DOHH2 (cell line): ENCODE results near the gene BEST2.

Experiments
- EZH2phosphoT487 ChIP-seq: fragments of 200-600 bp; sonication (generic); IDR thresholded peaks from 2 replicates; pipeline ENCODE4 v1.6.1; 2017; ENCODE audit warnings: borderline replicate concordance, mild to moderate bottlenecking, antibody characterized with exemption, low read length, moderate library complexity, mixed read lengths
- TF ChIP-seq, protein P1 (sequence below): fragments of 200-600 bp; sonication (generic); IDR thresholded peaks from one replicate; pipeline ENCODE4 v1.5.1; 2014; ENCODE audit warnings: antibody characterized with exemption, mild to moderate bottlenecking, low read depth, low read length; ENCODE audit not compliant: poor library complexity, severe bottlenecking

DNA sequence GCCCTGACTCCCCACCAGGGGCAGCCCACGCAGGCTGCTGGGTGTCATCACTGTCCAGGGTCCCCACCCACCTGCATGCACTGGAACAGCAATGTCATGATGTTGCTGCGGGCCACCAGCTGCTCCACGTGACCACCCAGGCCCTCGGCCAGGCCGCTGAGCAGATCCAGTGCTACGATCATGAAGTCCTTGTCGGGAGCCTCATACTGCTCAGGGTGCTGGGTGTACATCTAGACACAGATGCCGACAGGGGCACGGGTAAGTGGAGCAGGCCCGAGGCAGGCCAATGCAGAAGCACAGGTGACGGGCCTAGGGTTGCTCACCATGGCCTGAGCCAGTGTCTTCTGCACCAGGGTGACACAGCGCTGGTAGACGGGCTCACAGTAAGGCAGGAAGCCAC lies 46.4 kb upstream of the BEST2 start:
- TF ChIP-seq, protein P1, sequence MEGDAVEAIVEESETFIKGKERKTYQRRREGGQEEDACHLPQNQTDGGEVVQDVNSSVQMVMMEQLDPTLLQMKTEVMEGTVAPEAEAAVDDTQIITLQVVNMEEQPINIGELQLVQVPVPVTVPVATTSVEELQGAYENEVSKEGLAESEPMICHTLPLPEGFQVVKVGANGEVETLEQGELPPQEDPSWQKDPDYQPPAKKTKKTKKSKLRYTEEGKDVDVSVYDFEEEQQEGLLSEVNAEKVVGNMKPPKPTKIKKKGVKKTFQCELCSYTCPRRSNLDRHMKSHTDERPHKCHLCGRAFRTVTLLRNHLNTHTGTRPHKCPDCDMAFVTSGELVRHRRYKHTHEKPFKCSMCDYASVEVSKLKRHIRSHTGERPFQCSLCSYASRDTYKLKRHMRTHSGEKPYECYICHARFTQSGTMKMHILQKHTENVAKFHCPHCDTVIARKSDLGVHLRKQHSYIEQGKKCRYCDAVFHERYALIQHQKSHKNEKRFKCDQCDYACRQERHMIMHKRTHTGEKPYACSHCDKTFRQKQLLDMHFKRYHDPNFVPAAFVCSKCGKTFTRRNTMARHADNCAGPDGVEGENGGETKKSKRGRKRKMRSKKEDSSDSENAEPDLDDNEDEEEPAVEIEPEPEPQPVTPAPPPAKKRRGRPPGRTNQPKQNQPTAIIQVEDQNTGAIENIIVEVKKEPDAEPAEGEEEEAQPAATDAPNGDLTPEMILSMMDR = no peak
- TF ChIP-seq EZH2phosphoT487 = no peak
